ENCODE measurements around the gene ENAH.

- TF ChIP-seq CTCF (IDR thresholded peaks at IDR 0.05) (no peak), EZH2 (IDR thresholded peaks at IDR 0.05; ENCODE audit: borderline replicate concordance, insufficient read depth, low read depth, low read length, poor library complexity, severe bottlenecking) (no peak)
Measured at GRCh38 chr1:225681231-225681630, 28.3 kb upstream of the ENAH start.

Measured in B cell (primary cell).